Endothelial cell of umbilical vein (primary cell): Measurements from ENCODE around the gene NCOA3. TPM values are rescaled to one million over a fixed set of nuclear protein-coding genes. Genes with fewer than 3 reads are reported as not detected.

Experiments
- BruUV-seq: library from RNA; stranded (reverse); fragments of 400-500 nt; replicated peaks from 2 replicates; lab custom pipeline; 2021; lab: Mats Ljungman, UMichigan
- CTCF ChIA-PET: fragments of 300-600, 350-600 bp; sonication (Branson Sonifier 250); formaldehyde crosslinking; loops from one replicate; lab custom pipeline; 2021; ENCODE audit warnings: antibody characterized with exemption, inconsistent platforms; lab: Charles Lee
- POLR2A ChIA-PET: fragments of 300-600, 350-600 bp; sonication (Branson Sonifier 250); formaldehyde crosslinking; loops from one replicate; lab custom pipeline; 2021; ENCODE audit warnings: antibody characterized with exemption, inconsistent platforms; lab: Charles Lee
- DNase-seq: peaks from one replicate; pipeline ENCODE4 v3.0.0-alpha.2; 2011; ENCODE audit warnings: low read depth, low spot score
- FAIRE-seq: peaks from 2 replicates; lab custom pipeline; 2011; peaks lifted over from hg19 to GRCh38; lab: Jason Lieb, UNC
- H2AFZ ChIP-seq: 2 replicates; pipeline ENCODE4 v1.6.0; 2012; ENCODE audit warnings: low read depth, low read length, control low read depth, inconsistent platforms
- H3K27ac ChIP-seq: 2 replicates; pipeline ENCODE4 v1.5.1; 2011; ENCODE audit warnings: low read depth, mild to moderate bottlenecking, control low read depth, low read length, moderate library complexity; ENCODE audit not compliant: insufficient read depth
- H3K27me3 ChIP-seq, 2 experiments: 2 replicates each; pipeline versions ENCODE4 v1.6.0 to v1.6.1; 2011; ENCODE audit warnings: low read length in 2 of 2, mixed read lengths in 1 of 2; ENCODE audit not compliant: control insufficient read depth in 2 of 2, insufficient read depth in 2 of 2
- H3K36me3 ChIP-seq, 2 experiments: 2 replicates in 1 of 2; 3 replicates in 1 of 2; pipeline ENCODE4 v1.5.1; 2011; ENCODE audit warnings: low read length in 2 of 2, mild to moderate bottlenecking in 1 of 2, moderate library complexity in 1 of 2; ENCODE audit not compliant: control insufficient read depth in 2 of 2, insufficient read depth in 2 of 2; ENCODE audit errors: extremely low read depth in 1 of 2
- H3K4me1 ChIP-seq: 3 replicates; pipeline ENCODE4 v1.5.1; 2011; ENCODE audit warnings: mild to moderate bottlenecking, low read length; ENCODE audit not compliant: control insufficient read depth, insufficient read depth; ENCODE audit errors: extremely low read depth
- H3K4me2 ChIP-seq: 2 replicates; pipeline ENCODE4 v1.6.1; 2011; ENCODE audit warnings: low read length, control low read depth, mixed read lengths; ENCODE audit not compliant: insufficient read depth
- H3K4me3 ChIP-seq, 3 experiments: fragments of 200-600 bp in 1 of 3; sonication (generic), shearing (Covaris generic) in 1 of 3; replicated peaks in 1 of 3; 2 replicates each; pipeline ENCODE4 v1.5.1; 2011 to 2016; ENCODE audit warnings: control low read depth in 3 of 3, low read length in 3 of 3, mild to moderate bottlenecking in 2 of 3, inconsistent platforms in 1 of 3, low read depth in 1 of 3, moderate library complexity in 1 of 3; ENCODE audit not compliant: insufficient read depth in 1 of 3
- H3K79me2 ChIP-seq: 2 replicates; pipeline ENCODE4 v1.6.0; 2012; ENCODE audit warnings: low read length, inconsistent platforms; ENCODE audit not compliant: control insufficient read depth, insufficient read depth
- H3K9ac ChIP-seq: replicated peaks from 2 replicates; pipeline ENCODE3; 2011; ENCODE audit warnings: low read length, control low read depth; ENCODE audit not compliant: insufficient read depth; ENCODE audit errors: extremely low read depth
- H3K9me1 ChIP-seq: replicated peaks from 3 replicates; pipeline ENCODE4 v1.6.0; 2011; ENCODE audit warnings: mild to moderate bottlenecking, low read length; ENCODE audit not compliant: control insufficient read depth, insufficient read depth; ENCODE audit errors: extremely low read depth
- H3K9me3 ChIP-seq: replicated peaks from 2 replicates; pipeline ENCODE4 v1.5.1; 2012; ENCODE audit warnings: low read length, inconsistent platforms; ENCODE audit not compliant: control insufficient read depth, insufficient read depth
- H4K20me1 ChIP-seq: replicated peaks from 2 replicates; pipeline ENCODE3; 2011; ENCODE audit warnings: mild to moderate bottlenecking, low read length; ENCODE audit not compliant: control insufficient read depth, insufficient read depth; ENCODE audit errors: extremely low read depth
- CTCF ChIP-seq, 2 donors: IDR thresholded peaks; 1 replicate in 1 of 2; 2 replicates in 1 of 2; pipeline ENCODE4 v1.5.1; 2011; ENCODE audit warnings: low read length in 2 of 2, mild to moderate bottlenecking in 2 of 2, moderate library complexity in 2 of 2, control low read depth in 1 of 2, inconsistent platforms in 1 of 2, low read depth in 1 of 2; ENCODE audit not compliant: insufficient read depth in 1 of 2; ENCODE audit errors: extremely low read depth in 1 of 2
- EZH2 ChIP-seq: IDR thresholded peaks from 2 replicates; pipeline ENCODE4 v1.6.1; 2012; ENCODE audit warnings: borderline replicate concordance, low read depth, mild to moderate bottlenecking, moderate library complexity, low read length, inconsistent platforms; ENCODE audit not compliant: severe bottlenecking
- FOS ChIP-seq: IDR thresholded peaks from 2 replicates; pipeline ENCODE4 v1.6.1; 2011; ENCODE audit warnings: mild to moderate bottlenecking, low read length, moderate library complexity, borderline replicate concordance; ENCODE audit not compliant: insufficient read depth
- GATA2 ChIP-seq: IDR thresholded peaks from 2 replicates; pipeline ENCODE4 v1.7.0; 2011; ENCODE audit warnings: low read depth, mild to moderate bottlenecking, moderate library complexity, mixed read lengths, low read length; ENCODE audit not compliant: insufficient read length, insufficient read depth
- JUN ChIP-seq: IDR thresholded peaks from 2 replicates; pipeline ENCODE4 v1.6.1; 2011; ENCODE audit warnings: borderline replicate concordance, low read depth; ENCODE audit not compliant: insufficient read length, insufficient read depth
- MAX ChIP-seq: IDR thresholded peaks from 2 replicates; pipeline ENCODE4 v1.6.1; 2011; ENCODE audit not compliant: insufficient read depth, insufficient read length
- MYC ChIP-seq: IDR thresholded peaks from one replicate; pipeline ENCODE4 v1.6.1; 2011; ENCODE audit warnings: mild to moderate bottlenecking, low read depth, low read length
- POLR2A ChIP-seq: IDR thresholded peaks from 2 replicates; pipeline ENCODE4 v1.6.1; 2012; ENCODE audit warnings: low read depth, mild to moderate bottlenecking, control low read depth, low read length
- POLR2AphosphoS5 ChIP-seq: IDR thresholded peaks from 2 replicates; pipeline ENCODE4 v1.6.1; 2012; ENCODE audit warnings: low read depth, mild to moderate bottlenecking, control low read depth, low read length, moderate library complexity; ENCODE audit not compliant: insufficient read depth
- dilution Hi-C: fragments of 300-500 bp; cut with MboI; formaldehyde crosslinking; loops from one replicate; pipeline ENCODE4 v1.15.0; 2019; ENCODE audit warnings: low sequenced_read_pairs; ENCODE audit not compliant: extremely low pct_ligation_motif_present
- intact Hi-C: fragments of 100-400 bp; cut with micrococcal nuclease; formaldehyde crosslinking; loops from one replicate; pipeline ENCODE4 v1.10.0; 2022
- polyA plus RNA-seq, 4 experiments: library from polyadenylated mRNA; depleted of rRNA in 3 of 4; stranded (reverse) in 3 of 4; unstranded in 1 of 4; fragments of >200 nt; gene quantifications; 2 replicates each; pipeline versions ENCODE4 v1.2.1 to v1.2.3, GENCODE V29; 2011 to 2012; ENCODE audit warnings: missing spikeins in 1 of 4
- total RNA-seq: library from RNA; stranded (reverse); gene quantifications from 2 replicates; pipeline ENCODE4 v1.2.3, GENCODE V29; 2021

Gene NCOA3
- total and polyA plus RNA-seq, 2 donors (not counting 3 experiments of a cell fraction or from before 2014, with no cell fraction given): 12.0 to 35.6 TPM

- ChIA-PET CTCF (interaction anchor here (5.6 kb wide), 1 partner anchor 932 kb away, joined by 30 read pairs; no protein-coding TSS in a partner anchor), POLR2A (no interaction called here)
- H3K9me1 ChIP-seq: no peaks in the 10 kb centered on the region
Observed at GRCh38 chr20:47688385-47689381, 187.0 kb downstream of the NCOA3 start.

More at GRCh38 chr20:47688385-47689381, 187.0 kb downstream of the NCOA3 start:
- intact Hi-C loops (no loop called here), dilution Hi-C loops (no loop called here)
- TF ChIP-seq MAX (no peak), CTCF (IDR thresholded peaks at IDR 0.05; ENCODE audit: extremely low read depth in 1 of 2, insufficient read depth in 1 of 2, low read depth in 1 of 2, low read length in 2 of 2) (no peak), FOS (no peak), MYC (no peak), EZH2 (no peak), JUN (no peak), GATA2 (no peak), POLR2AphosphoS5 (no peak), POLR2A (no peak)
- Histone ChIP-seq H3K9ac (no peak overlapping the region), H3K79me2 (no peaks in the 10 kb centered on the region), H3K4me1 (no peaks in the 10 kb centered on the region), H3K27me3 (no peaks in the 10 kb centered on the region), H3K4me2 (no peak overlapping the region), H4K20me1 (no peaks in the 10 kb centered on the region), H3K27ac (no peak overlapping the region), H3K36me3 (no peaks in the 10 kb centered on the region), H3K9me3 (no peaks in the 10 kb centered on the region), H3K4me3 (no peak overlapping the region), H2AFZ (no peak overlapping the region)
- FAIRE-seq (no peak), DNase-seq (no peak)
- no TSS peak for BruUV-seq
